Stimulated activated CD4-positive, alpha-beta T cell treated with anti-CD3 and anti-CD28 coated beads, Interleukin-2, amount 100 ng/mL, for 48 hours (primary cell): ENCODE results near the gene MAP2K7.
"Not testable (repeated sequence)": the region's sequence is repeated elsewhere in the genome, so short reads cannot be mapped to it uniquely, and the experiment has no call there.

Experiments
- DNase-seq, 2 donors: peaks; one replicate each; pipeline ENCODE4 v3.0.0-alpha.2; 2020

The MAP2K7 gene

DNA sequence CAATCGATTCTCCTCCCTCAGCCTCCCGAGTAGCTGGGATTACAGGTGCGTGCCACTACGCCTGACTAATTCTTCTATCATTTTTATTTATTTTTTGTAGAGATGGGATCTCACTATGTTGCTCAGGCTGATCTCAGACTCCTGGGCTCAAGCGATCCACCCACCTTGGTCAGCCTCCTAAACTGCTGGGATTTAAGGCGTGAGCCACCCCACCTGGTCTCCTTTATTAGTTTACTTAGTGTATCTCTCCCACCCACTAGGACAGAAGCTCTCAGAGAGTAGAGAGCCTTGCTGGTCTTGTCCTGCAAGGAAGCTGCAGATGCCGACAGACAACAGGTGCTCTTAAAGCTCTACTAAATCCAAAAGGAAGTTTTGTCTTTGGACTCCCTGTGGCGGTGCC, 17.9 kb upstream of the MAP2K7 start:
- no peak for DNase-seq

GRCh38 chr19:7887408-7888144, 16.1 kb upstream of the MAP2K7 start:
- DNase-seq: no peak

DNA sequence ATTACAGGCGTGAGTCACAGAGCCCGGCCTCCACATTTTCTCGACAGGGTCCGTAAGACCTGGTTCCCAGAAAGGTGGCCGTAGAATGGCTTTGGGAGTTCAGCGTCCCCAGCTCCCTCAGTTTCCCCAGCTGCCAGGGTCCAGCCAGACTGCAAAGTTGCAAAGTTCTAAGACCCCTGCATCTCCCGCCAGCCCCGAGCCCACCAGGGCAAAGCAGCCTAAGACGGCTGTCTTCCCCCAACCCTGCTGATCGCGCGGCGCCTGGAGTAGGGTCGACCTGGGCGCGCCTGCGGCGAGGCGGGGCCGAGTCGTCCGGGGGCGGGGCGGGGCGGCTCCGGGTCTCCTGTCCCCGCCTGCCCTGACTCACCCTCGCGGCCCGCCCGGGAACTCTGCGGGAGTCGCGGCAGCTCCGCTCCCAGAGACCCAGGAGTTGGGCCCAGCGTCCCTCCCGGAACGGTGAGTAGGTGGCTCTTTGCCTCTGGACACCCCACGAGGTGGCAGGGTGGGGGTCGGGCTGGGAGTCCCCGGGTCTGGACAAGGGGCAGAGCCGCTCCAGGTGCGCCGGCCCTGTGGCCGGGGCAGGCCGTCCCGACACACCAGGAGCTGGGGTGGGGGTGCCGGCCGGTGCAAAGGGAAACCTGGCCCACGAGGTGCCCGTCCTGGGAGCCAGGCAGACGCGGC, 15.4 kb upstream of the MAP2K7 start, which contains the start of gene LRRC8E:
Gene LRRC8E, plus strand, starts transcription at position 366 of the 681 bp plus-strand sequence. CDS start 7,094 bp downstream, outside the sequence.
- DNase-seq: peak; percentile 32 to 48

DNA sequence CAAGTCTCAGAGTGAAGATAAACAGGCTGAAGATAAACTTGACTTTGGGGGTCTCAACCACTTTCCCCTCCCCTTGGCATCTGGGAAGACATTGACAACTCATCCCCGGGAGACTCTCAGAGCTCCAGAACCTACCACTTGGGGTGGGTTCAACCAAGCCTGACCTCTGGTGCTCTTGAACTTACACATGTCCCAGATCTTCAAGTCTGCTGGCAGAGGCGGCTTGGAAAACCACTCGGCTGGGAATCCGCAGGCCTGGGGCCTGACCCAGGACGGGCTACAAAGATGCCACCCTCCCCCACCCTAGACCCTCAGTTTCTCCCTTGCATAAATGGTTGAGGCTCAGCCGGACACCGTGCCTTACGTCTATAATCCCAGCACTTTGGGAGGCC, 14.9 kb upstream of the MAP2K7 start:
- DNase-seq: no peak

GRCh38 chr19:7893362-7894101, 10.1 kb upstream of the MAP2K7 start:
- not testable (repeated sequence) for DNase-seq

GRCh38 chr19:7894612-7895309, 8.9 kb upstream of the MAP2K7 start:
- DNase-seq: no peak

GRCh38 chr19:7895565-7895964, 8.1 kb upstream of the MAP2K7 start:
- no peak for DNase-seq

DNA sequence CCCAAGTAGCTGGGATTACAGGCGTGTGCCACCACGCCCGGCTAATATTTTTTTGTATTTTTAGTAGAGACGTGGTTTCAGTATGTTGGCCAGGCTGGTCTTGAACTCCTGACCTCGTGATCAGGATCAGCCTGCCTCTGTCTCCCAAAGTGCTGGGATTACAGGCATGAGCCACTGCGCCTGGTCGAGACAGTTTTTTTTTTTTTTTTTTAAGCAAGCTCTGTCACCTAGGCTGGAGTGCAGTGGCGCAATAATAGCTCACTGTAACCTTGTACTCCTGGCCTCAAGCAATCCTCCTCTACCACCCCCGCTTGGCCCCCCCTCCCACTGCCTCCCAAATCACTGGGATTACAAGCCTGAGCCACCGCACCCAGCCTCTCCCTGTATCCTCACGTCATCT, 6.4 kb upstream of the MAP2K7 start:
- no peak for DNase-seq

- no peak for DNase-seq
These were observed 4.7 kb upstream of the MAP2K7 start for GRCh38 chr19:7898967-7899366.

- DNase-seq: no peak
These were observed 3.8 kb upstream of the MAP2K7 start for GRCh38 chr19:7899751-7900378.

- DNase-seq: no peak
These were observed 3.2 kb upstream of the MAP2K7 start for GRCh38 chr19:7900401-7900870.

DNA sequence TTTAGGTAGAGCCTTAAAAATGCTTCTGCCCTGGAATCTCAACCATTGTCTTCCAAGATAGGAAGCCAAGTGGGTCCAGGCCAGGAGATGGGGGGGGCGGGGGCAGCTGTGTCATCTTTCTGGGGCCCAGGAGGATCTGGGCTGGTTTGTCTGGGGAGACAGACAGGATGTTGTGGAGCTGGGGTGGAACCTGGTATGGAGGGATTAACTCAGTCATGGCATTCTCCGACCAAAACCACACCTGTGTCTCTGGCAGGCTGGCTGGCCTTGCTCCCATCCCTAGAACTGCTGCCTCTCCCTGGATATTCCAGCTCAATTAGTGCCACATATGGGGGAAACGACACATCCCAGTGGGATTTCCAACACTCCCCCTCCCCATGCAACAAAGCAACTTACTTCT, 2.7 kb upstream of the MAP2K7 start:
- no peak for DNase-seq

- DNase-seq: no peak
These were observed 2.3 kb upstream of the MAP2K7 start for GRCh38 chr19:7901337-7901736.

DNA sequence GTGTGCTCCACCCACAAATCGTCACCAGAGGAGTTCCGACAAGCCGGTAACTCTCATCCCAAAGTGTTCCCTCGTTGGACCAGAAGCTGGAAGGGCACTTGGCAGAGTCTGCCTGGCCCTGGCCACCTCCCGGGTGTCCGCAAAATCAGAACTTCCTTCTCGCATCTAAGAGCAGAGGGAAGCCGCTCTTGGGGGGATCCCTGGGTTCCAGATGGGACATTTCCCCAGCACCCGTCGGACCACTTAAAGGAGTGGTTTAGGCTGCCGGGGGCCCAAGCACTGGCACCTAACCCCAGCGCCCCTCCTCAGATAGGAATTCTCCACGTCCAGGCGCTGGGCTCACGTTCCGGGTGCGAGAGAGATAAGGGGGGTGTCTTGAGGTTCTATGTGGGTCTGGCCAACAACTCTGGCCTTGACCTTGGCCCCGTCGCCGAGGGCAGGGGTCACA, 857 bp upstream of the MAP2K7 start:
- no peak for DNase-seq

GRCh38 chr19:7904074-7905020, 670 bp downstream of the MAP2K7 start:
- DNase-seq: no peak

- DNase-seq: no peak
These were observed 1.6 kb downstream of the MAP2K7 start for GRCh38 chr19:7905268-7905667.

- no peak for DNase-seq
These were observed 2.2 kb downstream of the MAP2K7 start for GRCh38 chr19:7905859-7906258.

GRCh38 chr19:7907122-7907521, 3.4 kb downstream of the MAP2K7 start:
- no peak for DNase-seq

DNA sequence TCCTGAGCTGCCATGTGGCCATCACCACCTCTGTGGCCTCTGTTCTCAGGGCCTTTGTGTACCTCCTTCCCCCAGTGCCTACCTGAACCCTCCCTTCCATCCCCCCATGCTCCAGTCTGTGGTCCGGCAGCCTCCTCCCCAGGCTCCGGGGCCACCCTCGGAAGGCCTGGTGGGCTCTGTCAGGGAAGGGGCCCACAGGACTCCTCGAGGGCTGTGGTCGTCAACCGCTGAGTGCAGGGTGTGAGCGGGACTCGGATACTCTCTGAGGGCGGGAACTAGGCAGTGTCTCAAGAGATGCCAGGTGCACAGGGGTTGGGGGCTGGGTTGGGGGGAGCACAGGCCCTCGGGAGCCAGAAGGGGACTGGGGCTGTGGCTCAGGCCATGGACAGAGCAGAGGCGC, 3.9 kb downstream of the MAP2K7 start:
- no peak for DNase-seq

- DNase-seq: no peak
These were observed 4.5 kb downstream of the MAP2K7 start for GRCh38 chr19:7908078-7908699.
